Liver (tissue), 9 donors: ENCODE measurements around the gene KAZN. TPM values are rescaled to one million over a fixed set of nuclear protein-coding genes. Genes with fewer than 3 reads are reported as not detected.

Experiments
- DNase-seq: peaks from one replicate; pipeline ENCODE4 v3.0.0-alpha.2; 2017; ENCODE audit warnings: low spot score
- H3K27ac ChIP-seq, 2 donors: one replicate each; pipeline ENCODE4 v1.7.0; 2013; ENCODE audit warnings: inconsistent platforms in 2 of 2, low read length in 2 of 2, control low read depth in 1 of 2, low read depth in 1 of 2, mild to moderate bottlenecking in 1 of 2
- H3K27me3 ChIP-seq, 4 donors: one replicate each; pipeline versions ENCODE4 v1.6.1 to v1.7.0; 2013; ENCODE audit warnings: low read length in 3 of 4, inconsistent platforms in 1 of 4, mild to moderate bottlenecking in 1 of 4, moderate library complexity in 1 of 4; ENCODE audit not compliant: control insufficient read depth in 4 of 4, insufficient read depth in 4 of 4
- H3K36me3 ChIP-seq, 4 donors: one replicate each; pipeline versions ENCODE4 v1.6.1 to v1.7.0; 2013; ENCODE audit warnings: low read length in 3 of 4, mild to moderate bottlenecking in 3 of 4, low read depth in 1 of 4, moderate library complexity in 1 of 4; ENCODE audit not compliant: control insufficient read depth in 4 of 4, insufficient read depth in 3 of 4
- H3K4me1 ChIP-seq, 4 donors: one replicate each; pipeline versions ENCODE4 v1.6.1 to v1.7.0; 2013; ENCODE audit warnings: low read length in 3 of 4, mild to moderate bottlenecking in 3 of 4, moderate library complexity in 1 of 4; ENCODE audit not compliant: control insufficient read depth in 4 of 4, insufficient read depth in 4 of 4
- H3K4me3 ChIP-seq, 3 donors: one replicate each; pipeline versions ENCODE4 v1.6.1 to v1.7.0; 2013; ENCODE audit warnings: low read length in 3 of 3, control low read depth in 1 of 3, low read depth in 1 of 3, mild to moderate bottlenecking in 1 of 3
- H3K9ac ChIP-seq, 2 donors: one replicate each; pipeline ENCODE4 v1.7.0; 2013; ENCODE audit warnings: low read length in 2 of 2, mild to moderate bottlenecking in 2 of 2, moderate library complexity in 2 of 2, control low read depth in 1 of 2, low read depth in 1 of 2
- H3K9me3 ChIP-seq, 4 donors: one replicate each; pipeline versions ENCODE4 v1.6.1 to v1.7.0; 2013; ENCODE audit warnings: low read length in 3 of 4; ENCODE audit not compliant: control insufficient read depth in 4 of 4
- ATF3 ChIP-seq: IDR thresholded peaks from 2 replicates; pipeline ENCODE4 v1.6.1; 2016; ENCODE audit warnings: antibody characterized with exemption
- CTCF ChIP-seq: fragments of 150-350 bp; IDR thresholded peaks from 2 replicates; pipeline ENCODE4 v1.5.1; 2017; ENCODE audit warnings: improper control_type of control experiment, low read depth, low read length; ENCODE audit not compliant: missing input control
- EGR1 ChIP-seq, 2 donors: IDR thresholded peaks; 2 replicates each; pipeline ENCODE4 v1.6.1; 2016 to 2018; ENCODE audit warnings: antibody characterized with exemption in 2 of 2, low read depth in 2 of 2
- FOXA1 ChIP-seq: IDR thresholded peaks from 2 replicates; pipeline ENCODE4 v1.6.1; 2016; ENCODE audit warnings: antibody characterized with exemption
- HNF4G ChIP-seq: IDR thresholded peaks from 2 replicates; pipeline ENCODE4 v1.6.1; 2016; ENCODE audit warnings: antibody characterized with exemption
- JUND ChIP-seq, 2 donors: IDR thresholded peaks; 2 replicates each; pipeline ENCODE4 v1.6.1; 2016; ENCODE audit warnings: antibody characterized with exemption in 2 of 2
- MAX ChIP-seq: IDR thresholded peaks from 2 replicates; pipeline ENCODE4 v1.6.1; 2016; ENCODE audit warnings: antibody characterized with exemption
- NR2F2 ChIP-seq: IDR thresholded peaks from 2 replicates; pipeline ENCODE4 v1.6.1; 2016; ENCODE audit warnings: antibody characterized with exemption
- RAD21 ChIP-seq, 2 donors: IDR thresholded peaks; 2 replicates each; pipeline ENCODE4 v1.6.1; 2016; ENCODE audit warnings: antibody characterized with exemption in 2 of 2, mild to moderate bottlenecking in 2 of 2
- REST ChIP-seq: IDR thresholded peaks from 2 replicates; pipeline ENCODE4 v1.6.1; 2016; ENCODE audit warnings: antibody characterized with exemption, mild to moderate bottlenecking
- RXRA ChIP-seq, 2 donors: IDR thresholded peaks; 2 replicates each; pipeline ENCODE4 v1.6.1; 2017 to 2018; ENCODE audit warnings: antibody characterized with exemption in 2 of 2, mild to moderate bottlenecking in 1 of 2
- SP1 ChIP-seq: IDR thresholded peaks from 2 replicates; pipeline ENCODE4 v1.6.1; 2018; ENCODE audit warnings: antibody characterized with exemption, mild to moderate bottlenecking
- TAF1 ChIP-seq: conservative IDR thresholded peaks from 2 replicates; pipeline ENCODE4 v1.6.1; 2016; ENCODE audit warnings: antibody characterized with exemption, mild to moderate bottlenecking
- YY1 ChIP-seq: IDR thresholded peaks from 2 replicates; pipeline ENCODE4 v1.6.1; 2016; ENCODE audit warnings: antibody characterized with exemption, mild to moderate bottlenecking
- WGBS: extraction: QIAGEN DNeasy Blood & Tissue Kit; methylation state at CpG from one replicate; pipeline ENCODE4 v1.1.7; 2013; 5-methylcytosine and 5-hydroxymethylcytosine counted together
- polyA plus RNA-seq, 2 donors: library from polyadenylated mRNA; stranded (reverse) in 1 of 2; unstranded in 1 of 2; fragments of 200-250 nt in 1 of 2; fragments of >200 nt in 1 of 2; fragmentation: Nextera tagmentation in 1 of 2; extraction: Ambion mirVana in 1 of 2; gene quantifications; one replicate each; pipeline versions ENCODE4 v1.2.1 to v1.2.3, GENCODE V29; 2013 to 2015
- total RNA-seq, 2 donors: library from RNA; depleted of rRNA; stranded (reverse); fragments of >200 nt; gene quantifications; one replicate each; pipeline ENCODE4 v1.2.3, GENCODE V29; 2014
- TF ChIP-seq, protein P1 (sequence below): IDR thresholded peaks from 2 replicates; pipeline ENCODE4 v1.6.1; 2016; ENCODE audit warnings: antibody characterized with exemption
- donor health status: healthy.
- donor health status: healthy.
- donor health status: healthy.
- donor health status: healthy.
- donor health status: healthy.

KAZN gene
- total and polyA plus RNA-seq, 4 donors: 1.9 to 6.9 (median 2.4) TPM

GRCh38 chr1:15077384-15077783 lies 478.9 kb downstream of the KAZN start:
- no peak overlapping the region for H3K4me3 ChIP-seq
- 91% methylated on average over 10 of the region's 10 CpGs for WGBS
- H3K9ac ChIP-seq: no peak overlapping the region
- H3K9me3 ChIP-seq: no peaks in the 10 kb centered on the region
- no peaks in the 10 kb centered on the region for H3K4me1 ChIP-seq
- TF ChIP-seq TAF1 (no peak), EGR1 (IDR thresholded peaks at IDR 0.05; ENCODE audit: low read depth in 2 of 2) (no peak), RAD21 (IDR thresholded peaks at IDR 0.05) (no peak), ATF3 (no peak), CTCF (no peak), JUND (IDR thresholded peaks at IDR 0.05) (no peak), NR2F2 (no peak), MAX (no peak), HNF4G (no peak), RXRA (IDR thresholded peaks at IDR 0.05) (no peak), SP1 (no peak), FOXA1 (no peak), REST (no peak)
- TF ChIP-seq, protein P1, sequence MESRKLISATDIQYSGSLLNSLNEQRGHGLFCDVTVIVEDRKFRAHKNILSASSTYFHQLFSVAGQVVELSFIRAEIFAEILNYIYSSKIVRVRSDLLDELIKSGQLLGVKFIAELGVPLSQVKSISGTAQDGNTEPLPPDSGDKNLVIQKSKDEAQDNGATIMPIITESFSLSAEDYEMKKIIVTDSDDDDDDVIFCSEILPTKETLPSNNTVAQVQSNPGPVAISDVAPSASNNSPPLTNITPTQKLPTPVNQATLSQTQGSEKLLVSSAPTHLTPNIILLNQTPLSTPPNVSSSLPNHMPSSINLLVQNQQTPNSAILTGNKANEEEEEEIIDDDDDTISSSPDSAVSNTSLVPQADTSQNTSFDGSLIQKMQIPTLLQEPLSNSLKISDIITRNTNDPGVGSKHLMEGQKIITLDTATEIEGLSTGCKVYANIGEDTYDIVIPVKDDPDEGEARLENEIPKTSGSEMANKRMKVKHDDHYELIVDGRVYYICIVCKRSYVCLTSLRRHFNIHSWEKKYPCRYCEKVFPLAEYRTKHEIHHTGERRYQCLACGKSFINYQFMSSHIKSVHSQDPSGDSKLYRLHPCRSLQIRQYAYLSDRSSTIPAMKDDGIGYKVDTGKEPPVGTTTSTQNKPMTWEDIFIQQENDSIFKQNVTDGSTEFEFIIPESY: no peak
- H3K27ac ChIP-seq: no peak overlapping the region
- no peaks in the 10 kb centered on the region for H3K27me3 ChIP-seq
- H3K36me3 ChIP-seq: no peaks in the 10 kb centered on the region
- no peak for DNase-seq

DNA sequence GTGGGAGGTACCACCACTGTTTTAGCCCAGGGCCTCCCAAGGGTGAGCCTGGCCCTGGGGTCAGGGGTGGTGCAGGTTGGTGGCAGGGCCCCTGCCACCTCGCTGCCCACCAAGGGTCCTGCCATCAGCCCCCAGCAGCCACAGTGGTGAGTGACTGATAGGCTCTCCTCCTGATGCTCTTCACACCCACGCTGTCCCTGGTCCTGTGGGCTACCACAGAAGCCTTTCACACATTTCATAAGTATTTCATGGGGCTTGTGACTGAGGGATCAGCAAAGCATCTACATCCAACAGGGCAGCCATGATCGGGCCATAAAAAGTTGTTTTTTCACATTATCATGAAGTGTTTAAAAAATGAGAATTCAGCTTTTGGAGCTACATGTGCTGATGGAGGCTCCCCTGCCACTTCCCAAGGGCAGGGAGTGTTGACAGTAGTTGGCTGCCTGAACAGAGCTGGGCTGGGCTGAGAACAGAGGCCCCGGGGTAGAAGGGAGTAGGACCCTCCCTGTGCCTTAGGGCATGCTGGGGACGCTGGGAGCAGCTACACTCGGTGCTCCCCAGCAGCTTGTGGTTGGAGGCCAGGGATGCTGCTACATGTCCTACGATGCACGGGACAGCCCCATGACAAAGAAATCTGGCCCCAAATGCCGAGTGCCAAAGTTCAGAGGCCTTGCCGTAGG lies 482.0 kb downstream of the KAZN start:
- Histone ChIP-seq H3K9me3 (no peaks in the 10 kb centered on the region), H3K4me3 (no peak overlapping the region), H3K36me3 (no peaks in the 10 kb centered on the region), H3K9ac (no peak overlapping the region), H3K27me3 (no peaks in the 10 kb centered on the region), H3K4me1 (no peaks in the 10 kb centered on the region), H3K27ac (no peak overlapping the region)
- WGBS: 84% methylated on average over 10 of the region's 10 CpGs
- no peak for DNase-seq
- TF ChIP-seq FOXA1 (no peak), EGR1 (IDR thresholded peaks at IDR 0.05; ENCODE audit: low read depth in 2 of 2) (no peak), YY1 (no peak), SP1 (no peak)
